Liver (tissue), 9 donors: Measurements from ENCODE around the gene DENND6A. TPM values are rescaled to one million over a fixed set of nuclear protein-coding genes. Genes with fewer than 3 reads are reported as not detected.

ENCODE experiments used
- DNase-seq: peaks from one replicate; pipeline ENCODE4 v3.0.0-alpha.2; 2017; ENCODE audit warnings: low spot score
- H3K27ac ChIP-seq, 2 donors: one replicate each; pipeline ENCODE4 v1.7.0; 2013; ENCODE audit warnings: inconsistent platforms in 2 of 2, low read length in 2 of 2, control low read depth in 1 of 2, low read depth in 1 of 2, mild to moderate bottlenecking in 1 of 2
- H3K27me3 ChIP-seq, 4 donors: one replicate each; pipeline versions ENCODE4 v1.6.1 to v1.7.0; 2013; ENCODE audit warnings: low read length in 3 of 4, inconsistent platforms in 1 of 4, mild to moderate bottlenecking in 1 of 4, moderate library complexity in 1 of 4; ENCODE audit not compliant: control insufficient read depth in 4 of 4, insufficient read depth in 4 of 4
- H3K36me3 ChIP-seq, 4 donors: one replicate each; pipeline versions ENCODE4 v1.6.1 to v1.7.0; 2013; ENCODE audit warnings: low read length in 3 of 4, mild to moderate bottlenecking in 3 of 4, low read depth in 1 of 4, moderate library complexity in 1 of 4; ENCODE audit not compliant: control insufficient read depth in 4 of 4, insufficient read depth in 3 of 4
- H3K4me1 ChIP-seq, 4 donors: one replicate each; pipeline versions ENCODE4 v1.6.1 to v1.7.0; 2013; ENCODE audit warnings: low read length in 3 of 4, mild to moderate bottlenecking in 3 of 4, moderate library complexity in 1 of 4; ENCODE audit not compliant: control insufficient read depth in 4 of 4, insufficient read depth in 4 of 4
- H3K4me3 ChIP-seq, 3 donors: one replicate each; pipeline versions ENCODE4 v1.6.1 to v1.7.0; 2013; ENCODE audit warnings: low read length in 3 of 3, control low read depth in 1 of 3, low read depth in 1 of 3, mild to moderate bottlenecking in 1 of 3
- H3K9ac ChIP-seq, 2 donors: one replicate each; pipeline ENCODE4 v1.7.0; 2013; ENCODE audit warnings: low read length in 2 of 2, mild to moderate bottlenecking in 2 of 2, moderate library complexity in 2 of 2, control low read depth in 1 of 2, low read depth in 1 of 2
- H3K9me3 ChIP-seq, 4 donors: one replicate each; pipeline versions ENCODE4 v1.6.1 to v1.7.0; 2013; ENCODE audit warnings: low read length in 3 of 4; ENCODE audit not compliant: control insufficient read depth in 4 of 4
- EGR1 ChIP-seq, 2 donors: IDR thresholded peaks; 2 replicates each; pipeline ENCODE4 v1.6.1; 2016 to 2018; ENCODE audit warnings: antibody characterized with exemption in 2 of 2, low read depth in 2 of 2
- FOXA1 ChIP-seq: IDR thresholded peaks from 2 replicates; pipeline ENCODE4 v1.6.1; 2016; ENCODE audit warnings: antibody characterized with exemption
- GABPA ChIP-seq, 2 donors: IDR thresholded peaks in 1 of 2; conservative IDR thresholded peaks in 1 of 2; 2 replicates each; pipeline ENCODE4 v1.6.1; 2016; ENCODE audit warnings: antibody characterized with exemption in 2 of 2, mild to moderate bottlenecking in 1 of 2, moderate library complexity in 1 of 2
- HNF4A ChIP-seq, 2 donors: conservative IDR thresholded peaks; 2 replicates each; pipeline ENCODE4 v1.6.1; 2016; ENCODE audit warnings: antibody characterized with exemption in 2 of 2, mild to moderate bottlenecking in 2 of 2
- HNF4G ChIP-seq: IDR thresholded peaks from 2 replicates; pipeline ENCODE4 v1.6.1; 2016; ENCODE audit warnings: antibody characterized with exemption
- JUND ChIP-seq, 2 donors: IDR thresholded peaks; 2 replicates each; pipeline ENCODE4 v1.6.1; 2016; ENCODE audit warnings: antibody characterized with exemption in 2 of 2
- MAX ChIP-seq: IDR thresholded peaks from 2 replicates; pipeline ENCODE4 v1.6.1; 2016; ENCODE audit warnings: antibody characterized with exemption
- NR2F2 ChIP-seq: IDR thresholded peaks from 2 replicates; pipeline ENCODE4 v1.6.1; 2016; ENCODE audit warnings: antibody characterized with exemption
- RAD21 ChIP-seq, 2 donors: IDR thresholded peaks; 2 replicates each; pipeline ENCODE4 v1.6.1; 2016; ENCODE audit warnings: antibody characterized with exemption in 2 of 2, mild to moderate bottlenecking in 2 of 2
- RXRA ChIP-seq, 2 donors: IDR thresholded peaks; 2 replicates each; pipeline ENCODE4 v1.6.1; 2017 to 2018; ENCODE audit warnings: antibody characterized with exemption in 2 of 2, mild to moderate bottlenecking in 1 of 2
- TAF1 ChIP-seq: conservative IDR thresholded peaks from 2 replicates; pipeline ENCODE4 v1.6.1; 2016; ENCODE audit warnings: antibody characterized with exemption, mild to moderate bottlenecking
- YY1 ChIP-seq: IDR thresholded peaks from 2 replicates; pipeline ENCODE4 v1.6.1; 2016; ENCODE audit warnings: antibody characterized with exemption, mild to moderate bottlenecking
- WGBS: extraction: QIAGEN DNeasy Blood & Tissue Kit; methylation state at CpG from one replicate; pipeline ENCODE4 v1.1.7; 2013; 5-methylcytosine and 5-hydroxymethylcytosine counted together
- polyA plus RNA-seq, 2 donors: library from polyadenylated mRNA; stranded (reverse) in 1 of 2; unstranded in 1 of 2; fragments of 200-250 nt in 1 of 2; fragments of >200 nt in 1 of 2; fragmentation: Nextera tagmentation in 1 of 2; extraction: Ambion mirVana in 1 of 2; gene quantifications; one replicate each; pipeline versions ENCODE4 v1.2.1 to v1.2.3, GENCODE V29; 2013 to 2015
- total RNA-seq, 2 donors: library from RNA; depleted of rRNA; stranded (reverse); fragments of >200 nt; gene quantifications; one replicate each; pipeline ENCODE4 v1.2.3, GENCODE V29; 2014
- TF ChIP-seq, protein P1 (sequence below): IDR thresholded peaks from 2 replicates; pipeline ENCODE4 v1.6.1; 2016; ENCODE audit warnings: antibody characterized with exemption
- donor health status: healthy.
- donor health status: healthy.
- donor health status: healthy.
- donor health status: healthy.
- donor health status: healthy.

The DENND6A gene
- total and polyA plus RNA-seq, 4 donors: 3.1 to 12.2 (median 8.1) TPM

DNA sequence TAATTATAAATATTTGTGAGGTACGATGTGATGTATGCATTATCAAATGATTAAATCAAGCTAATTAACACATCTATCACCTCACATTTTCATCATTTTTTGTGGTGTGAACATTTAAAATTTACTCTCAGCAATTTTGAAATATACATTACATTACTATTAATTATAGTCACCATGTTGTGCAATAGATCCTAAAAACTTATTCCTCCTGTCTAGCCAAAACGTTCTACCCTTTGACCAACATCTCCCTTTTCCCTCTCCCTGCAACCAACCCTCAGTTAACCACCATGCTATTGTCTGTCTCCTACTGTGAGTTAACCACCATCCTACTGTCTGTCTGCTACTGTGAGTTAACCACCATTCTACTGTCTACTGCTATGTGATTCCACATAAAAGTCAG, 42.5 kb upstream of the DENND6A start:
- Histone ChIP-seq H3K9me3 (no peaks in the 10 kb centered on the region), H3K4me3 (no peak overlapping the region), H3K4me1 (no peaks in the 10 kb centered on the region), H3K9ac (no peak overlapping the region), H3K27ac (no peak overlapping the region), H3K36me3 (no peaks in the 10 kb centered on the region), H3K27me3 (no peaks in the 10 kb centered on the region)
- DNase-seq: no peak
- 79% methylated on average over 2 of the region's 2 CpGs for WGBS
- TF ChIP-seq MAX (no peak), FOXA1 (no peak), RXRA (IDR thresholded peaks at IDR 0.05) (no peak), RAD21 (IDR thresholded peaks at IDR 0.05) (no peak), HNF4G (no peak), HNF4A (conservative IDR thresholded peaks at IDR 0.05) (no peak), NR2F2 (no peak), YY1 (no peak), JUND (IDR thresholded peaks at IDR 0.05) (no peak), TAF1 (no peak), EGR1 (IDR thresholded peaks at IDR 0.05; ENCODE audit: low read depth in 2 of 2) (no peak), GABPA (IDR thresholded peaks at IDR 0.05 in 1 of 2, conservative IDR thresholded peaks at IDR 0.05 in 1 of 2) (no peak)
- TF ChIP-seq, protein P1, sequence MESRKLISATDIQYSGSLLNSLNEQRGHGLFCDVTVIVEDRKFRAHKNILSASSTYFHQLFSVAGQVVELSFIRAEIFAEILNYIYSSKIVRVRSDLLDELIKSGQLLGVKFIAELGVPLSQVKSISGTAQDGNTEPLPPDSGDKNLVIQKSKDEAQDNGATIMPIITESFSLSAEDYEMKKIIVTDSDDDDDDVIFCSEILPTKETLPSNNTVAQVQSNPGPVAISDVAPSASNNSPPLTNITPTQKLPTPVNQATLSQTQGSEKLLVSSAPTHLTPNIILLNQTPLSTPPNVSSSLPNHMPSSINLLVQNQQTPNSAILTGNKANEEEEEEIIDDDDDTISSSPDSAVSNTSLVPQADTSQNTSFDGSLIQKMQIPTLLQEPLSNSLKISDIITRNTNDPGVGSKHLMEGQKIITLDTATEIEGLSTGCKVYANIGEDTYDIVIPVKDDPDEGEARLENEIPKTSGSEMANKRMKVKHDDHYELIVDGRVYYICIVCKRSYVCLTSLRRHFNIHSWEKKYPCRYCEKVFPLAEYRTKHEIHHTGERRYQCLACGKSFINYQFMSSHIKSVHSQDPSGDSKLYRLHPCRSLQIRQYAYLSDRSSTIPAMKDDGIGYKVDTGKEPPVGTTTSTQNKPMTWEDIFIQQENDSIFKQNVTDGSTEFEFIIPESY: no peak

DNA sequence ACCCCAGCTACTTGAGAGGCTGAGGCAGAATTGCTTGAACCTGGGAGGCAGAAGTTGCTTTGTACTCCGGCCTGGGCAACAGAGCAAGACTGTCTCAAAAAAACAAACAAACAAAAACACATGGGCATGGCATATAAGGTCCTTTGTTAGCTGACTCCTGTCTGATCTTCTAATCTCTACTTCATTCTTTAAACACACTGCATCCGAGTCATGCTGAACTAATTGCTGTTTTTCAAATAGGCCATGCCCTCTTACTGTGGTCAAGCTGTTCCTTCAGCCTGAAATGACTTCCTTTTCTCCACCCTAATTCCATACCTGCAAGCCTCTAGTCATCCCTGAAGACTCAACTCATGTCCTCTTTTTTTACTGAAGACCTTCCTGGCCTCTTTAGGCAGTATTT, 40.9 kb upstream of the DENND6A start:
- no peaks in the 10 kb centered on the region for H3K27me3 ChIP-seq
- H3K4me3 ChIP-seq: no peak overlapping the region
- no peaks in the 10 kb centered on the region for H3K9me3 ChIP-seq
- no peaks in the 10 kb centered on the region for H3K4me1 ChIP-seq
- no peak overlapping the region for H3K27ac ChIP-seq
- H3K36me3 ChIP-seq: no peaks in the 10 kb centered on the region
- no peak for TF ChIP-seq HNF4G
- no peak for TF ChIP-seq GABPA (IDR thresholded peaks at IDR 0.05 in 1 of 2, conservative IDR thresholded peaks at IDR 0.05 in 1 of 2)
- TF ChIP-seq YY1: no peak
- no peak for TF ChIP-seq MAX
- no peak for TF ChIP-seq FOXA1
- no peak for TF ChIP-seq RXRA (IDR thresholded peaks at IDR 0.05)
- TF ChIP-seq, protein P1: no peak
- WGBS: 87% methylated on average over 2 of the region's 2 CpGs
- no peak for DNase-seq
- no peak overlapping the region for H3K9ac ChIP-seq

GRCh38 chr3:57731311-57731710, 38.4 kb upstream of the DENND6A start:
- whole genome bisulfite sequencing: 86% methylated on average over 1 of the region's 1 CpG
- Histone ChIP-seq H3K9me3 (no peaks in the 10 kb centered on the region), H3K9ac (no peak overlapping the region), H3K27ac (no peak overlapping the region), H3K4me3 (no peak overlapping the region), H3K27me3 (no peaks in the 10 kb centered on the region), H3K4me1 (no peaks in the 10 kb centered on the region), H3K36me3 (no peaks in the 10 kb centered on the region)
- no peak for DNase-seq
- no peak for TF ChIP-seq RAD21 (IDR thresholded peaks at IDR 0.05)
